Loucy (cell line): ENCODE measurements around the gene CHCHD10.

Experiments used
- H2AFZ ChIP-seq: fragments of 200-600 bp; sonication (generic); 2 replicates; pipeline ENCODE4 v1.6.0; 2016; ENCODE audit warnings: antibody characterized with exemption, mild to moderate bottlenecking, low read length, moderate library complexity
- H3F3A ChIP-seq: fragments of 200-600 bp; 2 replicates; pipeline ENCODE4 v1.6.0; 2016; ENCODE audit warnings: antibody characterized with exemption, low read depth, mild to moderate bottlenecking
- H3K27me3 ChIP-seq: fragments of 200-600 bp; sonication (generic); 2 replicates; pipeline ENCODE4 v1.6.1; 2014; ENCODE audit warnings: low read length, mild to moderate bottlenecking; ENCODE audit not compliant: insufficient read depth, poor library complexity, severe bottlenecking
- H3K36me3 ChIP-seq: fragments of 200-600 bp; sonication (generic); 2 replicates; pipeline ENCODE4 v1.6.1; 2016; ENCODE audit warnings: low read length; ENCODE audit not compliant: insufficient read depth
- H3K4me1 ChIP-seq: fragments of 200-600 bp; sonication (generic); 2 replicates; pipeline ENCODE4 v1.5.1; 2014; ENCODE audit warnings: low read length, mild to moderate bottlenecking; ENCODE audit not compliant: insufficient read depth, poor library complexity, severe bottlenecking
- H3K4me2 ChIP-seq: fragments of 200-600 bp; sonication (generic); 2 replicates; pipeline ENCODE4 v1.6.0; 2014; ENCODE audit warnings: antibody characterized with exemption, low read length, low read depth, mild to moderate bottlenecking; ENCODE audit not compliant: poor library complexity, severe bottlenecking
- H3K4me3 ChIP-seq: fragments of 200-600 bp; sonication (generic); 2 replicates; pipeline ENCODE4 v1.5.1; 2014; ENCODE audit warnings: low read length, mild to moderate bottlenecking, mixed read lengths; ENCODE audit not compliant: poor library complexity, severe bottlenecking
- H3K79me2 ChIP-seq: fragments of 200-600 bp; sonication (generic); 2 replicates; pipeline ENCODE4 v1.6.1; 2014; ENCODE audit warnings: low read length; ENCODE audit not compliant: insufficient read depth
- H3K9ac ChIP-seq: fragments of 200-600 bp; sonication (generic); 2 replicates; pipeline ENCODE4 v1.6.0; 2014; ENCODE audit warnings: mild to moderate bottlenecking, low read depth, low read length, moderate library complexity; ENCODE audit not compliant: poor library complexity, severe bottlenecking
- H3K9me2 ChIP-seq: fragments of 200-600 bp; sonication (generic); replicated peaks from 2 replicates; pipeline ENCODE4 v1.6.1; 2016; ENCODE audit warnings: low read depth, low read length, mixed read lengths
- H3K9me3 ChIP-seq: fragments of 200-600 bp; sonication (generic); 2 replicates; pipeline ENCODE4 v1.6.1; 2014; ENCODE audit warnings: mild to moderate bottlenecking, antibody characterized with exemption, low read length, low read depth; ENCODE audit not compliant: insufficient read depth
- H4K20me1 ChIP-seq: fragments of 200-600 bp; sonication (generic); 2 replicates; pipeline ENCODE4 v1.6.0; 2014; ENCODE audit warnings: antibody characterized with exemption, low read length, mild to moderate bottlenecking; ENCODE audit not compliant: insufficient read depth, poor library complexity, severe bottlenecking
- EZH2phosphoT487 ChIP-seq: fragments of 200-600 bp; IDR thresholded peaks from 2 replicates; pipeline ENCODE4 v1.6.1; 2018; ENCODE audit warnings: antibody characterized with exemption, mild to moderate bottlenecking, moderate library complexity, borderline replicate concordance
- TF ChIP-seq, protein P1 (sequence below): fragments of 200-600 bp; sonication (generic); conservative IDR thresholded peaks from 2 replicates; pipeline ENCODE4 v1.5.1; 2014; ENCODE audit warnings: mild to moderate bottlenecking, antibody characterized with exemption, low read length

Gene CHCHD10

DNA sequence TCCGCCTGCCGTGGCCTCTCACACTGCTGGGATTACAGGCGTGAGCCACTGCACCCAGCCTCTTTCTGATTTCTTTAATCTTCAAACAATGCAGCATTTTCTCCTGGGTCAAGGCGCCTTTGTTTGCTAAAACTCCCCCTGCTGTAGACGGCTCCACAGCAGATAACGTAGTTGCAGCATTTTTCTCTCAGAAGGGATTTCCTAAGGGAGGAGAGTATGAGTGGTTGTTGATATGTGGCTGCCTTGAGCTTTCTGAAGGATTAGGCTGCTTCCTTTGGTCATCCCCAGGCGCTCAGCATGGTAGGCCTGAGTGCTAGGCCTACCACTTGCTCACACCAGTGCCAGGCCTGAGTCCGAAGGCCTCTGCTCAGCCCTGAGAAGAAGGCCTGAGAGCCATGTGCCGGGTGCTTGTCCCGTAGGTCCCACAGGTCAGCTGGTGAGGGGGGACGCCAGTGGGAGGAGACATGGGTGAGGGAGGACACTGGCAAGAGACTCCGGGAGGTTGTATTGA is 37.1 kb upstream of the CHCHD10 start:
- H2AFZ ChIP-seq: no peak overlapping the region
- no peaks in the 10 kb centered on the region for H3K9me2 ChIP-seq
- H3K4me1 ChIP-seq: no peaks in the 10 kb centered on the region
- no peak overlapping the region for H3K4me3 ChIP-seq
- no peaks in the 10 kb centered on the region for H3K27me3 ChIP-seq
- H3K9ac ChIP-seq: no peak overlapping the region
- no peak overlapping the region for H3K4me2 ChIP-seq
- no peak for TF ChIP-seq EZH2phosphoT487
- TF ChIP-seq, protein P1, sequence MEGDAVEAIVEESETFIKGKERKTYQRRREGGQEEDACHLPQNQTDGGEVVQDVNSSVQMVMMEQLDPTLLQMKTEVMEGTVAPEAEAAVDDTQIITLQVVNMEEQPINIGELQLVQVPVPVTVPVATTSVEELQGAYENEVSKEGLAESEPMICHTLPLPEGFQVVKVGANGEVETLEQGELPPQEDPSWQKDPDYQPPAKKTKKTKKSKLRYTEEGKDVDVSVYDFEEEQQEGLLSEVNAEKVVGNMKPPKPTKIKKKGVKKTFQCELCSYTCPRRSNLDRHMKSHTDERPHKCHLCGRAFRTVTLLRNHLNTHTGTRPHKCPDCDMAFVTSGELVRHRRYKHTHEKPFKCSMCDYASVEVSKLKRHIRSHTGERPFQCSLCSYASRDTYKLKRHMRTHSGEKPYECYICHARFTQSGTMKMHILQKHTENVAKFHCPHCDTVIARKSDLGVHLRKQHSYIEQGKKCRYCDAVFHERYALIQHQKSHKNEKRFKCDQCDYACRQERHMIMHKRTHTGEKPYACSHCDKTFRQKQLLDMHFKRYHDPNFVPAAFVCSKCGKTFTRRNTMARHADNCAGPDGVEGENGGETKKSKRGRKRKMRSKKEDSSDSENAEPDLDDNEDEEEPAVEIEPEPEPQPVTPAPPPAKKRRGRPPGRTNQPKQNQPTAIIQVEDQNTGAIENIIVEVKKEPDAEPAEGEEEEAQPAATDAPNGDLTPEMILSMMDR: no peak
- H3K9me3 ChIP-seq: no peaks in the 10 kb centered on the region
- H3K36me3 ChIP-seq: peaks cover 72% of the 10 kb centered on the region; the same call in 1 of the 2 replicates
- H4K20me1 ChIP-seq: no peaks in the 10 kb centered on the region
- H3K79me2 ChIP-seq: no peaks in the 10 kb centered on the region
- no peaks in the 10 kb centered on the region for H3F3A ChIP-seq

DNA sequence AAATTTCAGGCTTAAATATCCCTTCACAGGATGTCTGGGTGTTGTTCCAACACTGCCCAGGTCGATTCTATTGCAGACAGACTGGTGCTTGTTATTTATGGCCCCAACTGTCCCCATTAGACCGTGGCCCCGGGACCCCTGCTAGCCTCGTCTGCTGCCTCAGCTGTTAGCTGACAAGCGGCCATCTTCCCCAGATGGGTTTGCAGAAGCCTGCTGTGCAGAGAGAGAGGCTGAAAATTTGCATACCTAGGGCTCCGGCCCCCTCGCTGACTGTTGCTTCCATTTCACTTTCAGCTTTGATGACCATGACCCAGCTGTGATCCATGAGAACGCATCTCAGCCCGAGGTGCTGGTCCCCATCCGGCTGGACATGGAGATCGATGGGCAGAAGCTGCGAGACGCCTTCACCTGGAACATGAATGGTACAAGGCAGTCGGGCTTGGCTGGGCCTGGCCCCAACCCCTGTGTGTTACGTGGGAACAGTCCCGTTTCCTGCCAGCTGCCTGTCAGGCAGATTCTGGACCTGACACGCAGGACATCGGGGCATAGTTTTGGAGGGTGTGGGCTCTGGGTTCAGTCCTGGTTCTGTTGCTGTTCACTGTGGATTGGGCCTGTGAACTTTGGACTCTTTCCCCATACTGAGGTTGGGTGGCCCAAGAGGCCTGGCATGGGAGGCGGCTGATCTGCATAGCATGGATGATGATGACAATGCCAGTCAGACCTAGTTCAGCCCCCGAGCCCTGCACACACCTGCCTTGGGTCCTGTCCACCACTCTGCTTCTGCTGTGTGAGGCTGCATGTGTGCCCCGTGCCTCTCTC is 35.4 kb upstream of the CHCHD10 start:
- Histone ChIP-seq H3K4me2 (no peak overlapping the region), H3K4me3 (no peak overlapping the region), H3K27me3 (no peaks in the 10 kb centered on the region), H3K36me3 (peaks cover 84% of the 10 kb centered on the region; the same call in 1 of the 2 replicates), H3K9me2 (no peaks in the 10 kb centered on the region), H3K9ac (no peak overlapping the region), H3K4me1 (no peaks in the 10 kb centered on the region), H2AFZ (no peak overlapping the region), H3F3A (no peaks in the 10 kb centered on the region), H3K9me3 (no peaks in the 10 kb centered on the region), H3K79me2 (no peaks in the 10 kb centered on the region), H4K20me1 (no peaks in the 10 kb centered on the region)
- TF ChIP-seq EZH2phosphoT487: no peak
- TF ChIP-seq, protein P1: no peak

GRCh38 chr22:23801886-23802377 is 34.2 kb upstream of the CHCHD10 start:
- Histone ChIP-seq H3K79me2 (no peaks in the 10 kb centered on the region), H4K20me1 (no peaks in the 10 kb centered on the region), H3K4me3 (no peak overlapping the region), H3K9me3 (no peaks in the 10 kb centered on the region), H3K4me1 (no peaks in the 10 kb centered on the region), H3K4me2 (no peak overlapping the region), H3K9ac (no peak overlapping the region), H3K27me3 (no peaks in the 10 kb centered on the region), H3K36me3 (peaks cover 84% of the 10 kb centered on the region; the same call in 1 of the 2 replicates), H3K9me2 (no peaks in the 10 kb centered on the region), H2AFZ (no peak overlapping the region), H3F3A (no peaks in the 10 kb centered on the region)
- TF ChIP-seq EZH2phosphoT487: no peak
- TF ChIP-seq, protein P1: no peak
